H1 (cell line): ENCODE measurements around the gene MRPL55. TPM values are rescaled to one million over a fixed set of nuclear protein-coding genes. Genes with fewer than 3 reads are reported as not detected.

Experiments used
- polyA plus RNA-seq, 7 experiments: library from polyadenylated mRNA; depleted of rRNA in 3 of 7; stranded (reverse) in 5 of 7; unstranded in 2 of 7; fragments of >200 nt in 5 of 7; fragments of 200-250 nt in 2 of 7; gene quantifications; 1 replicate in 5 of 7; 2 replicates in 1 of 7; 4 replicates in 1 of 7; pipeline versions ENCODE4 v1.2.1 to v1.2.3, GENCODE V29; 2011 to 2013; ENCODE audit warnings: missing spikeins in 2 of 7, mixed read lengths in 2 of 7
- total RNA-seq: library from RNA; stranded (reverse); fragmentation: NEBNext Ultra II Directional; extraction: Animal tissue kit (Norgen Biotek cat#: 25700); gene quantifications from 2 replicates; pipeline ENCODE4 v1.2.1, GENCODE V29; 2021
- TF ChIP-seq, protein P1 (sequence below): fragments of 300-600 bp; sonication (generic); IDR thresholded peaks from 2 replicates; pipeline ENCODE4 v1.7.1; 2012; ENCODE audit warnings: low read length, moderate library complexity, mild to moderate bottlenecking, inconsistent platforms; ENCODE audit not compliant: insufficient replicate concordance

MRPL55 gene
- total and polyA plus RNA-seq, 2 of the 8 experiments (the other 6 are each of a cell fraction or from before 2014, with no cell fraction given) = 59.0 to 244 TPM

- TF ChIP-seq, protein P1, sequence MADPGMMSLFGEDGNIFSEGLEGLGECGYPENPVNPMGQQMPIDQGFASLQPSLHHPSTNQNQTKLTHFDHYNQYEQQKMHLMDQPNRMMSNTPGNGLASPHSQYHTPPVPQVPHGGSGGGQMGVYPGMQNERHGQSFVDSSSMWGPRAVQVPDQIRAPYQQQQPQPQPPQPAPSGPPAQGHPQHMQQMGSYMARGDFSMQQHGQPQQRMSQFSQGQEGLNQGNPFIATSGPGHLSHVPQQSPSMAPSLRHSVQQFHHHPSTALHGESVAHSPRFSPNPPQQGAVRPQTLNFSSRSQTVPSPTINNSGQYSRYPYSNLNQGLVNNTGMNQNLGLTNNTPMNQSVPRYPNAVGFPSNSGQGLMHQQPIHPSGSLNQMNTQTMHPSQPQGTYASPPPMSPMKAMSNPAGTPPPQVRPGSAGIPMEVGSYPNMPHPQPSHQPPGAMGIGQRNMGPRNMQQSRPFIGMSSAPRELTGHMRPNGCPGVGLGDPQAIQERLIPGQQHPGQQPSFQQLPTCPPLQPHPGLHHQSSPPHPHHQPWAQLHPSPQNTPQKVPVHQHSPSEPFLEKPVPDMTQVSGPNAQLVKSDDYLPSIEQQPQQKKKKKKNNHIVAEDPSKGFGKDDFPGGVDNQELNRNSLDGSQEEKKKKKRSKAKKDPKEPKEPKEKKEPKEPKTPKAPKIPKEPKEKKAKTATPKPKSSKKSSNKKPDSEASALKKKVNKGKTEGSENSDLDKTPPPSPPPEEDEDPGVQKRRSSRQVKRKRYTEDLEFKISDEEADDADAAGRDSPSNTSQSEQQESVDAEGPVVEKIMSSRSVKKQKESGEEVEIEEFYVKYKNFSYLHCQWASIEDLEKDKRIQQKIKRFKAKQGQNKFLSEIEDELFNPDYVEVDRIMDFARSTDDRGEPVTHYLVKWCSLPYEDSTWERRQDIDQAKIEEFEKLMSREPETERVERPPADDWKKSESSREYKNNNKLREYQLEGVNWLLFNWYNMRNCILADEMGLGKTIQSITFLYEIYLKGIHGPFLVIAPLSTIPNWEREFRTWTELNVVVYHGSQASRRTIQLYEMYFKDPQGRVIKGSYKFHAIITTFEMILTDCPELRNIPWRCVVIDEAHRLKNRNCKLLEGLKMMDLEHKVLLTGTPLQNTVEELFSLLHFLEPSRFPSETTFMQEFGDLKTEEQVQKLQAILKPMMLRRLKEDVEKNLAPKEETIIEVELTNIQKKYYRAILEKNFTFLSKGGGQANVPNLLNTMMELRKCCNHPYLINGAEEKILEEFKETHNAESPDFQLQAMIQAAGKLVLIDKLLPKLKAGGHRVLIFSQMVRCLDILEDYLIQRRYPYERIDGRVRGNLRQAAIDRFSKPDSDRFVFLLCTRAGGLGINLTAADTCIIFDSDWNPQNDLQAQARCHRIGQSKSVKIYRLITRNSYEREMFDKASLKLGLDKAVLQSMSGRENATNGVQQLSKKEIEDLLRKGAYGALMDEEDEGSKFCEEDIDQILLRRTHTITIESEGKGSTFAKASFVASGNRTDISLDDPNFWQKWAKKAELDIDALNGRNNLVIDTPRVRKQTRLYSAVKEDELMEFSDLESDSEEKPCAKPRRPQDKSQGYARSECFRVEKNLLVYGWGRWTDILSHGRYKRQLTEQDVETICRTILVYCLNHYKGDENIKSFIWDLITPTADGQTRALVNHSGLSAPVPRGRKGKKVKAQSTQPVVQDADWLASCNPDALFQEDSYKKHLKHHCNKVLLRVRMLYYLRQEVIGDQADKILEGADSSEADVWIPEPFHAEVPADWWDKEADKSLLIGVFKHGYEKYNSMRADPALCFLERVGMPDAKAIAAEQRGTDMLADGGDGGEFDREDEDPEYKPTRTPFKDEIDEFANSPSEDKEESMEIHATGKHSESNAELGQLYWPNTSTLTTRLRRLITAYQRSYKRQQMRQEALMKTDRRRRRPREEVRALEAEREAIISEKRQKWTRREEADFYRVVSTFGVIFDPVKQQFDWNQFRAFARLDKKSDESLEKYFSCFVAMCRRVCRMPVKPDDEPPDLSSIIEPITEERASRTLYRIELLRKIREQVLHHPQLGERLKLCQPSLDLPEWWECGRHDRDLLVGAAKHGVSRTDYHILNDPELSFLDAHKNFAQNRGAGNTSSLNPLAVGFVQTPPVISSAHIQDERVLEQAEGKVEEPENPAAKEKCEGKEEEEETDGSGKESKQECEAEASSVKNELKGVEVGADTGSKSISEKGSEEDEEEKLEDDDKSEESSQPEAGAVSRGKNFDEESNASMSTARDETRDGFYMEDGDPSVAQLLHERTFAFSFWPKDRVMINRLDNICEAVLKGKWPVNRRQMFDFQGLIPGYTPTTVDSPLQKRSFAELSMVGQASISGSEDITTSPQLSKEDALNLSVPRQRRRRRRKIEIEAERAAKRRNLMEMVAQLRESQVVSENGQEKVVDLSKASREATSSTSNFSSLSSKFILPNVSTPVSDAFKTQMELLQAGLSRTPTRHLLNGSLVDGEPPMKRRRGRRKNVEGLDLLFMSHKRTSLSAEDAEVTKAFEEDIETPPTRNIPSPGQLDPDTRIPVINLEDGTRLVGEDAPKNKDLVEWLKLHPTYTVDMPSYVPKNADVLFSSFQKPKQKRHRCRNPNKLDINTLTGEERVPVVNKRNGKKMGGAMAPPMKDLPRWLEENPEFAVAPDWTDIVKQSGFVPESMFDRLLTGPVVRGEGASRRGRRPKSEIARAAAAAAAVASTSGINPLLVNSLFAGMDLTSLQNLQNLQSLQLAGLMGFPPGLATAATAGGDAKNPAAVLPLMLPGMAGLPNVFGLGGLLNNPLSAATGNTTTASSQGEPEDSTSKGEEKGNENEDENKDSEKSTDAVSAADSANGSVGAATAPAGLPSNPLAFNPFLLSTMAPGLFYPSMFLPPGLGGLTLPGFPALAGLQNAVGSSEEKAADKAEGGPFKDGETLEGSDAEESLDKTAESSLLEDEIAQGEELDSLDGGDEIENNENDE = no peak
- TF ChIP-seq, all 59 proteins: peak for 1
These were observed 18.0 kb downstream of the MRPL55 start (continued) for GRCh38 chr1:228091084-228091483.
